ENCODE data around the gene CCND1. TPM values are rescaled to one million over a fixed set of nuclear protein-coding genes. Genes with fewer than 3 reads are reported as not detected.

CCND1 gene
- total RNA-seq, 1 experiment from 2014 or later, result 372 TPM

DNA sequence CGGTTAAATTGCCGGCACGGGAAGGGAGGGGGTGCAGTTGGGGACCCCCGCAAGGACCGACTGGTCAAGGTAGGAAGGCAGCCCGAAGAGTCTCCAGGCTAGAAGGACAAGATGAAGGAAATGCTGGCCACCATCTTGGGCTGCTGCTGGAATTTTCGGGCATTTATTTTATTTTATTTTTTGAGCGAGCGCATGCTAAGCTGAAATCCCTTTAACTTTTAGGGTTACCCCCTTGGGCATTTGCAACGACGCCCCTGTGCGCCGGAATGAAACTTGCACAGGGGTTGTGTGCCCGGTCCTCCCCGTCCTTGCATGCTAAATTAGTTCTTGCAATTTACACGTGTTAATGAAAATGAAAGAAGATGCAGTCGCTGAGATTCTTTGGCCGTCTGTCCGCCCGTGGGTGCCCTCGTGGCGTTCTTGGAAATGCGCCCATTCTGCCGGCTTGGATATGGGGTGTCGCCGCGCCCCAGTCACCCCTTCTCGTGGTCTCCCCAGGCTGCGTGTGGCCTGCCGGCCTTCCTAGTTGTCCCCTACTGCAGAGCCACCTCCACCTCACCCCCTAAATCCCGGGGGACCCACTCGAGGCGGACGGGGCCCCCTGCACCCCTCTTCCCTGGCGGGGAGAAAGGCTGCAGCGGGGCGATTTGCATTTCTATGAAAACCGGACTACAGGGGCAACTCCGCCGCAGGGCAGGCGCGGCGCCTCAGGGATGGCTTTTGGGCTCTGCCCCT is 529 bp upstream of the CCND1 start:
- peak overlapping the region in 2 of 3 experiments; percentile 89 to 97; a peak in 3 of 7 replicates for H3K27ac Mint-ChIP-seq
- Histone ChIP-seq H3K4me1 (ENCODE audit: insufficient read depth, low read length) (no peaks in the 10 kb centered on the region), H3K56ac (ENCODE audit: insufficient read length, low read depth, low read length) (no peak overlapping the region), H3K14ac (ENCODE audit: insufficient read depth, low read length) (peak overlapping the region; percentile 92), H3K79me2 (ENCODE audit: insufficient read depth, low read length) (no peaks in the 10 kb centered on the region), H4K91ac (ENCODE audit: insufficient read length, low read depth, low read length) (peak overlapping the region; percentile 48), H3K4ac (ENCODE audit: low read depth, low read length) (peak overlapping the region; percentile 8; the same call in 1 of the 2 replicates), H2BK5ac (ENCODE audit: insufficient read length, low read length) (no peak overlapping the region), H3K18ac (ENCODE audit: insufficient read length, low read depth, low read length) (peak overlapping the region; percentile 93), H3K23ac (ENCODE audit: insufficient read length, low read depth, low read length) (no peak overlapping the region), H4K5ac (ENCODE audit: insufficient read length, low read depth, low read length) (no peak overlapping the region), H3K23me2 (ENCODE audit: insufficient read length, low read depth, low read length, poor library complexity, severe bottlenecking) (peaks cover 21% of the 10 kb centered on the region), H4K8ac (replicated peaks; ENCODE audit: insufficient read length, low read depth, low read length) (no peak overlapping the region), H2BK12ac (ENCODE audit: insufficient read length, low read depth, low read length) (peak overlapping the region; percentile 77), H3K27me3 (ENCODE audit: insufficient read depth, low read length) (peaks cover 3% of the 10 kb centered on the region; the same call in 1 of the 2 replicates), H2BK120ac (ENCODE audit: low read depth, low read length, poor library complexity, severe bottlenecking) (peak overlapping the region; percentile 39), H3K79me1 (ENCODE audit: insufficient read depth, low read depth, low read length, poor library complexity, severe bottlenecking) (peaks cover 3% of the 10 kb centered on the region), H2AFZ (ENCODE audit: low read length) (no peak overlapping the region), H3K9me3 (ENCODE audit: control insufficient read depth, low read depth, low read length) (no peaks in the 10 kb centered on the region), H3K27ac (ENCODE audit: insufficient read length, low read depth, low read length) (no peak overlapping the region), H2BK20ac (ENCODE audit: low read depth, low read length, poor library complexity, severe bottlenecking) (no peak overlapping the region), H3K9ac (ENCODE audit: extremely low read depth, insufficient read length, low read length) (peak overlapping the region; percentile 42), H4K20me1 (ENCODE audit: control insufficient read depth, insufficient read depth, insufficient read length) (no peaks in the 10 kb centered on the region), H2AK5ac (ENCODE audit: insufficient read length, low read length) (no peak overlapping the region), H3T11ph (ENCODE audit: low read length) (no peak overlapping the region), H3K4me2 (ENCODE audit: insufficient read depth, insufficient read length, low read length) (peak overlapping the region; percentile 84), H2BK15ac (ENCODE audit: low read depth, low read length) (no peak overlapping the region)
- peaks cover 4 to 22% (median 16%) of the 10 kb centered on the region in 3 experiments; a peak in 6 of 7 replicates for H3K36me3 Mint-ChIP-seq (ENCODE audit: insufficient read depth in 1 of 3, low read depth in 3 of 3)
- peaks cover 21 to 29% of the 10 kb centered on the region in 2 experiments for H3K4me1 Mint-ChIP-seq
- H3K9me3 Mint-ChIP-seq, result no peaks in the 10 kb centered on the region
- WGBS (ENCODE audit: extremely low coverage, insufficient read length, low lambda C conversion rate), result no CpG with 5 or more reads among the region's 43 CpGs
- H3K4me3 Mint-ChIP-seq, result peak overlapping the region; percentile 70 to 94
- DNase-seq, result peak; percentile 31
- H3K27me3 Mint-ChIP-seq (ENCODE audit: low read depth), result peaks cover 16% of the 10 kb centered on the region
- TF ChIP-seq, protein P1, sequence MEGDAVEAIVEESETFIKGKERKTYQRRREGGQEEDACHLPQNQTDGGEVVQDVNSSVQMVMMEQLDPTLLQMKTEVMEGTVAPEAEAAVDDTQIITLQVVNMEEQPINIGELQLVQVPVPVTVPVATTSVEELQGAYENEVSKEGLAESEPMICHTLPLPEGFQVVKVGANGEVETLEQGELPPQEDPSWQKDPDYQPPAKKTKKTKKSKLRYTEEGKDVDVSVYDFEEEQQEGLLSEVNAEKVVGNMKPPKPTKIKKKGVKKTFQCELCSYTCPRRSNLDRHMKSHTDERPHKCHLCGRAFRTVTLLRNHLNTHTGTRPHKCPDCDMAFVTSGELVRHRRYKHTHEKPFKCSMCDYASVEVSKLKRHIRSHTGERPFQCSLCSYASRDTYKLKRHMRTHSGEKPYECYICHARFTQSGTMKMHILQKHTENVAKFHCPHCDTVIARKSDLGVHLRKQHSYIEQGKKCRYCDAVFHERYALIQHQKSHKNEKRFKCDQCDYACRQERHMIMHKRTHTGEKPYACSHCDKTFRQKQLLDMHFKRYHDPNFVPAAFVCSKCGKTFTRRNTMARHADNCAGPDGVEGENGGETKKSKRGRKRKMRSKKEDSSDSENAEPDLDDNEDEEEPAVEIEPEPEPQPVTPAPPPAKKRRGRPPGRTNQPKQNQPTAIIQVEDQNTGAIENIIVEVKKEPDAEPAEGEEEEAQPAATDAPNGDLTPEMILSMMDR (conservative IDR thresholded peaks at IDR 0.05), result no peak
